Psoas muscle (tissue), 8 donors: ENCODE measurements around the gene SUMO2. TPM values are rescaled to one million over a fixed set of nuclear protein-coding genes. Genes with fewer than 3 reads are reported as not detected.

Source experiments
- ATAC-seq, 4 donors: fragments of 200-7000 bp; cut with Tn5 transposase; one replicate each; pipeline ENCODE4 v1.9.1; 2020; ENCODE audit warnings: moderate library complexity in 3 of 4, mild to moderate bottlenecking in 2 of 4
- DNase-seq, 2 donors: peaks; one replicate each; pipeline ENCODE4 v3.0.0-alpha.2; 2020
- H3K27ac ChIP-seq: fragments of 200-600 bp; one replicate; pipeline ENCODE4 v1.8.0; 2022
- H3K27me3 ChIP-seq, 3 donors: fragments of 200-600 bp in 1 of 3; one replicate each; pipeline versions ENCODE4 v1.6.1 to v1.8.0; 2013 to 2022; ENCODE audit warnings: low read length in 2 of 3, mild to moderate bottlenecking in 2 of 3, moderate library complexity in 1 of 3; ENCODE audit not compliant: insufficient read depth in 3 of 3
- H3K36me3 ChIP-seq, 2 donors: fragments of 200-600 bp in 1 of 2; one replicate each; pipeline versions ENCODE4 v1.6.1 to v1.8.0; 2013 to 2022; ENCODE audit warnings: low read depth in 1 of 2, mild to moderate bottlenecking in 1 of 2, moderate library complexity in 1 of 2; ENCODE audit not compliant: insufficient read depth in 1 of 2
- H3K4me1 ChIP-seq: fragments of 200-600 bp; one replicate; pipeline ENCODE4 v1.8.0; 2022
- H3K4me3 ChIP-seq: fragments of 200-600 bp; one replicate; pipeline ENCODE4 v1.8.0; 2022; ENCODE audit warnings: mild to moderate bottlenecking
- H3K9me3 ChIP-seq: fragments of 200-600 bp; one replicate; pipeline ENCODE4 v1.8.0; 2022
- CTCF ChIP-seq: fragments of 200-600 bp; IDR thresholded peaks from one replicate; pipeline ENCODE4 v1.8.0; 2022; ENCODE audit warnings: antibody characterized with exemption
- whole genome bisulfite sequencing, 3 donors: extraction: QIAGEN DNeasy Blood & Tissue Kit; methylation state at CpG; one replicate each; pipeline versions ENCODE4 v1.1.6 to v1.1.7; 2013; 5-methylcytosine and 5-hydroxymethylcytosine counted together
- intact Hi-C, 2 donors: fragments of 100-400 bp; cut with DNase I; formaldehyde crosslinking; loops; one replicate each; pipeline versions ENCODE4 v1.11.0 to v1.14.2; 2022
- polyA plus RNA-seq, 3 donors: library from polyadenylated mRNA; stranded (reverse); fragments of 200-250 nt; gene quantifications; one replicate each; pipeline ENCODE4 v1.2.3, GENCODE V29; 2013
- total RNA-seq, 4 donors: library from RNA; stranded (reverse); fragmentation: NEBNext Ultra II Directional in 2 of 4; extraction: Animal tissue kit (Norgen Biotek cat#: 25700) in 2 of 4; gene quantifications; one replicate each; pipeline versions ENCODE4 v1.2.1 to v1.2.4, GENCODE V29; 2021 to 2023
- donor health status: healthy with polysubstance abuse.
- donor health status: DM: no; HTN: no; CAD: no; lungs with moderate emphysema.
- donor health status: Bipolar disorder and iron deficiency.
- donor health status: healthy.
- donor health status: DM: yes; HTN: yes; CAD: no.
- donor health status: DM: no; HTN: no; CAD: no.
- donor health status: DM: no; HTN: no; CAD: no.
- donor health status: DM: yes; HTN: yes; CAD: no.

SUMO2 gene
- total and polyA plus RNA-seq, 7 donors: 50.1 to 203 (median 161) TPM

GRCh38 chr17:75116737-75117136, 66.0 kb downstream of the SUMO2 start:
- Histone ChIP-seq H3K9me3 (no peaks in the 10 kb centered on the region), H3K4me1 (peaks cover 4% of the 10 kb centered on the region), H3K27me3 (no peaks in the 10 kb centered on the region), H3K27ac (no peak overlapping the region), H3K36me3 (peaks cover 0 to 11% of the 10 kb centered on the region in 2 donors), H3K4me3 (no peak overlapping the region)
- no peak for DNase-seq
- 75 to 78% (median 77%) methylated on average over 9 of the region's 9 CpGs for WGBS, 3 donors
- ATAC-seq: no peak
- TF ChIP-seq CTCF: no peak
- intact Hi-C loops: no loop called here

Other genes with a start within 250 kb of the SUMO2 start
- not detected for gene OTOP3, start 247.1 kb downstream of the SUMO2 start, total RNA-seq
- gene OTOP3, start 247.1 kb downstream of the SUMO2 start, polyA plus RNA-seq: under 1 TPM in 1 of 3 donors, not detected in 2; 0.04 TPM
- 10 to 100 TPM in 1 of 4 donors, 1 to 10 TPM in 3; 1.7 to 10.4 (median 2.8) TPM for gene HID1, start 210.2 kb downstream of the SUMO2 start, total RNA-seq
- gene HID1, start 210.2 kb downstream of the SUMO2 start, polyA plus RNA-seq: 1 to 10 TPM; 2.3 to 4.8 (median 2.3) TPM
- 1 to 10 TPM; 1.4 to 3.4 (median 2.7) TPM for gene CDR2L, start 195.3 kb downstream of the SUMO2 start, total RNA-seq
- gene CDR2L, start 195.3 kb downstream of the SUMO2 start, polyA plus RNA-seq: 1 to 10 TPM; 1.3 to 1.7 (median 1.5) TPM
- gene MRPL58, start 170.3 kb downstream of the SUMO2 start, total RNA-seq: 10 to 100 TPM; 50.4 to 70.6 (median 59.2) TPM
- 10 to 100 TPM; 64.1 to 80.6 (median 76.2) TPM for gene MRPL58, start 170.3 kb downstream of the SUMO2 start, polyA plus RNA-seq
- 100 to 1,000 TPM; 409 to 577 (median 500) TPM for gene ATP5PD, start 136.0 kb downstream of the SUMO2 start, total RNA-seq
- 100 to 1,000 TPM; 619 to 931 (median 653) TPM for gene ATP5PD, start 136.0 kb downstream of the SUMO2 start, polyA plus RNA-seq
- gene KCTD2, start 135.7 kb downstream of the SUMO2 start, total RNA-seq: 10 to 100 TPM; 29.2 to 38.7 (median 35.2) TPM
- 10 to 100 TPM; 26.9 to 71.2 (median 29.7) TPM for gene KCTD2, start 135.7 kb downstream of the SUMO2 start, polyA plus RNA-seq
- gene SLC16A5, start 95.0 kb downstream of the SUMO2 start, total RNA-seq: 10 to 100 TPM in 1 of 4 donors, 1 to 10 TPM in 3; 5.6 to 10.7 (median 8.1) TPM
- gene SLC16A5, start 95.0 kb downstream of the SUMO2 start, polyA plus RNA-seq: 1 to 10 TPM; 1.2 to 4.5 (median 3.8) TPM
- gene ARMC7, start 73.0 kb downstream of the SUMO2 start, total RNA-seq: 1 to 10 TPM; 2.7 to 7.0 (median 3.6) TPM
- gene ARMC7, start 73.0 kb downstream of the SUMO2 start, polyA plus RNA-seq: 1 to 10 TPM; 3.3 to 6.4 (median 4.9) TPM
- 10 to 100 TPM; 16.4 to 44.2 (median 29.4) TPM for gene NT5C, start 51.2 kb downstream of the SUMO2 start, total RNA-seq
- 10 to 100 TPM; 19.7 to 84.0 (median 56.3) TPM for gene NT5C, start 51.2 kb downstream of the SUMO2 start, polyA plus RNA-seq
- 100 to 1,000 TPM in 2 of 4 donors, 10 to 100 TPM in 2; 50.1 to 232 (median 85.0) TPM for gene JPT1, start 28.4 kb downstream of the SUMO2 start, total RNA-seq
- 100 to 1,000 TPM in 1 of 3 donors, 10 to 100 TPM in 2; 79.2 to 164 (median 92.6) TPM for gene JPT1, start 28.4 kb downstream of the SUMO2 start, polyA plus RNA-seq
- 10 to 100 TPM; 19.3 to 32.9 (median 22.0) TPM for gene NUP85, start 22.7 kb upstream of the SUMO2 start, total RNA-seq
- gene NUP85, start 22.7 kb upstream of the SUMO2 start, polyA plus RNA-seq: 10 to 100 TPM; 15.1 to 24.7 (median 17.1) TPM
- 10 to 100 TPM; 21.3 to 40.6 (median 30.2) TPM for gene GGA3, start 78.6 kb upstream of the SUMO2 start, total RNA-seq
- gene GGA3, start 78.6 kb upstream of the SUMO2 start, polyA plus RNA-seq: 10 to 100 TPM; 13.8 to 37.4 (median 27.3) TPM
- 100 to 1,000 TPM; 105 to 161 (median 131) TPM for gene MRPS7, start 78.9 kb upstream of the SUMO2 start, total RNA-seq
- gene MRPS7, start 78.9 kb upstream of the SUMO2 start, polyA plus RNA-seq: 100 to 1,000 TPM in 2 of 3 donors, 10 to 100 TPM in 1; 98.2 to 165 (median 122) TPM
- 10 to 100 TPM; 19.2 to 45.8 (median 37.6) TPM for gene MIF4GD, start 88.3 kb upstream of the SUMO2 start, total RNA-seq
- gene MIF4GD, start 88.3 kb upstream of the SUMO2 start, polyA plus RNA-seq: 10 to 100 TPM; 27.9 to 44.8 (median 32.2) TPM
- 10 to 100 TPM; 11.3 to 41.7 (median 16.0) TPM for gene SLC25A19, start 106.5 kb upstream of the SUMO2 start, total RNA-seq
- gene SLC25A19, start 106.5 kb upstream of the SUMO2 start, polyA plus RNA-seq: 10 to 100 TPM; 24.9 to 52.7 (median 34.5) TPM
- 10 to 100 TPM; 49.1 to 71.6 (median 58.1) TPM for gene GRB2, start 222.7 kb upstream of the SUMO2 start, total RNA-seq
- 10 to 100 TPM; 39.5 to 70.9 (median 66.1) TPM for gene GRB2, start 222.7 kb upstream of the SUMO2 start, polyA plus RNA-seq